NK-92 (cell line): Measurements from ENCODE around the gene PYGB.

Experiments used
- DNase-seq: peaks from one replicate; lab custom pipeline; 2025; ENCODE audit not compliant: unreplicated experiment; lab: John Stamatoyannopoulos, UW

The PYGB gene

DNA sequence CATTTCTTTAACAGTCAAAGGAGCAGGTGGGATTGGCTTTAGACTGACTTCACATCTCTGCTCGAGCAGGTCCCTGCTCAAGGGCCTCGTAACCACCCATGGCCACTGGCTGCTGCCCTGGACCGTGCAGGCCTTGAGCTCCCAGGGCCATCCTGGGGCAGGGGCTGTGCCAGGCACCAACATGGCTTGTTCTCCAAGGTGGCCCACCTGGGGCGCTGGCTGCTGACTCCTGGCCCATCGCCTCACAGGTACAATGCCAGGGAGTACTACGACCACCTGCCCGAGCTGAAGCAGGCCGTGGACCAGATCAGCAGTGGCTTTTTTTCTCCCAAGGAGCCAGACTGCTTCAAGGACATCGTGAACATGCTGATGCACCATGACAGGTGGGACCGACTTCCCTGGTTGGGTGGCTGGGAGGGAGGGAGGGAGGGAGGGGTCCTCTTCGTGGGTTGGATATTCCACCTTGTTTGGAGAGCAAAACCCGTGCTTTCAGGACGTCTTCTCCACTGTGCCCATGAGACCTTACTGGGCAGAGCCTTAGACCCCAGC, 46.1 kb downstream of the PYGB start:
- DNase-seq: no peak

DNA sequence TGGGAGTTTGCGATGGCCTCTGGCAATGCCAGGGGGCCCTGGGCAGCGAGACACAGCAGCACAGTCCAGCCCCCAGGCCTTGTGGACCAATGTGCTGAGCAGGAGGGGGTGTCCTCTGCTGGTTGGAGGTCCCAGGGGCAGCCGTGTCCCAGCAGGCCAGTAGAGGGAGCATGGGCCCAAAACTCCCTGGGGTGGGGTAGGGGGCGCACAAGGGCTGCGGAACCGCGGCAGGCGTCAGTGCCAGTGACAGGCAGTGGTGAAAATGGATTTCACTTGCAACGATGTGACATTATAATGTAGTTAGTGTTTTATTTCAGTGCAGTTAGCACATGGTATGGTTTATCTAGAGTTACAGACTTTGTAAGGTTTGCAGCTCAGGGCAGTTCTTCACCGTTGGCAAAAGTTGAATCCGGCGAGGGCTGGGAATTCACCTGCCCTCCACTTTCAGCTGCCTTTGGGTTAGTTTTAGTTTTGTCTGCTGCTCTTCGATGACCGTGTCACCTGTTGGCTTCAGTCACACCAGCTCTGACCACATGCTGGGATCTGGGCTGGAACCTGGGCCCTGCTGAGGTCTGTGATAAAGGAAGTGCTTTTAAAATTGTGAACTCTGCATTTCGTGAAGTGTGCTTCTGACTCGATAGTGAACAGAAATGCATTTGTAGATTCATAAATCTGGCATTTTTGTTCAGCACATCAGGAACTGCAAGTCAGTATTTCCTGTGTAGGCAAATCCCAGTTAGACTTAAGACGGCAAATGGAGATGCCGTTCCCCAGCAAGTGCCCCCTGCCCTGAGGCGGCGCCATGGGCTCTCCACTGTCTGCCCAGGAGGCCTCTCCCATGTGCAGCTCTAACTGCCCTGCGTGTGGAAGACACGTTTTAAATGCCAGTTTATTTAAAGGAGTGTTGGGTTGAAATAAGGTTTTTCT, 46.8 kb downstream of the PYGB start:
- no peak for DNase-seq

DNA sequence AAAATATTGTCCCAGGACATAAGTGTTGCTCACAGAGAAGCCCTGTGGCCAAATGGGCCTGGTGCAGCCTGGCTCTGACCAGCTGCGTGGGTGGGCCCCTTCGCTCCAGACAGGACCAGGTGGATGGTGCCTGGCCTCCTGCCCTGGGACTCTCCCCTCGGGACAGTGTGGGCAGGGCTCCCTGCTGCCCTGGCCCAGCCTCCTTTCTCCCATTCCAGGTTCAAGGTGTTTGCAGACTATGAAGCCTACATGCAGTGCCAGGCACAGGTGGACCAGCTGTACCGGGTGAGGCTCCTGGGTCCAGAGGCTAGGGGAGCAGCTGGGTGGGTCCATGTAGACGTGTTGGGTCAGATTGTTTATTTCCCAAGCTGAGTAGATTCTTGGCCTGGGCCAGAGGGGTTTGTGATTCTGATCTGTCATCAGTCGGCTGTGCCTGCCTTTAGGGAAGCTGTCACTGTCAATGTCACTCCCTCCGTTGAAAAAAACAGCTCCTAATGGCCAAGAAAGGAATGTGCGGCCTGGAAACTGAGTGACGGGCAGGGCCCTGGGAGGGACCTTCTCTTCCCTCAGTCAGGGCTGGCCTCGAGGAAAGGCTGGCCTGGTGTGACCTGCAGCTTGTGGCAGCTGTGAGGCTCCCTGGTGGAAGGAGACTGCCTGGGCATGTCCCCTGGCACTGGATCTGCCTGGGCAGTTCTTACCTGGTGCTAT, 47.7 kb downstream of the PYGB start:
- no peak for DNase-seq

DNA sequence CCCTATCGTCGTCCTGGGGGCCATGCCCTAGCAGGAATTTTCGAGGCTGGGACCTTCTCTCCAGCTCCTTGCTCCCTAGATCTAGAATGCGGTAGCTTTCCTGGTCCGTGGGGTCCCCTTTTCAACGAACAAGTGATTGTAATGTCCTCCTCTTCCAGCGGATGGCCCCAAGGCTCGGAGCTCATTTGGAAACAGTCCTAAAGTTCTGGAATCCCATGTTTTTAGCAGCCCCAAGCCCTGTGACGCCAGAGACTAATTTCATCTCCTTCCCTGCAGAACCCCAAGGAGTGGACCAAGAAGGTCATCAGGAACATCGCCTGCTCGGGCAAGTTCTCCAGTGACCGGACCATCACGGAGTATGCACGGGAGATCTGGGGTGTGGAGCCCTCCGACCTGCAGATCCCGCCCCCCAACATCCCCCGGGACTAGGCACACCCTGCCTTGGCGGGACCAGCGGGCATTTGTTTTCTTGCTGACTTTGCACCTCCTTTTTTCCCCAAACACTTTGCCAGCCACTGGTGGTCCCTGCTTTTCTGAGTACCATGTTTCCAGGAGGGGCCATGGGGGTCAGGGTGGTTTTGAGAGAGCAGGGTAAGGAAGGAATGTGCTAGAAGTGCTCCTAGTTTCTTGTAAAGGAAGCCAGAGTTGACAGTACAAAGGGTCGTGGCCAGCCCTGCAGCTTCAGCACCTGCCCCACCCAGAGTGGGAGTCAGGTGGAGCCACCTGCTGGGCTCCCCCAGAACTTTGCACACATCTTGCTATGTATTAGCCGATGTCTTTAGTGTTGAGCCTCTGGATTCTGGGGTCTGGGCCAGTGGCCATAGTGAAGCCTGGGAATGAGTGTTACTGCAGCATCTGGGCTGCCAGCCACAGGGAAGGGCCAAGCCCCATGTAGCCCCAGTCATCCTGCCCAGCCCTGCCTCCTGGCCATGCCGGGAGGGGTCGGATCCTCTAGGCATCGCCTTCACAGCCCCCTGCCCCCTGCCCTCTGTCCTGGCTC, 48.5 kb downstream of the PYGB start:
- DNase-seq: no peak

DNA sequence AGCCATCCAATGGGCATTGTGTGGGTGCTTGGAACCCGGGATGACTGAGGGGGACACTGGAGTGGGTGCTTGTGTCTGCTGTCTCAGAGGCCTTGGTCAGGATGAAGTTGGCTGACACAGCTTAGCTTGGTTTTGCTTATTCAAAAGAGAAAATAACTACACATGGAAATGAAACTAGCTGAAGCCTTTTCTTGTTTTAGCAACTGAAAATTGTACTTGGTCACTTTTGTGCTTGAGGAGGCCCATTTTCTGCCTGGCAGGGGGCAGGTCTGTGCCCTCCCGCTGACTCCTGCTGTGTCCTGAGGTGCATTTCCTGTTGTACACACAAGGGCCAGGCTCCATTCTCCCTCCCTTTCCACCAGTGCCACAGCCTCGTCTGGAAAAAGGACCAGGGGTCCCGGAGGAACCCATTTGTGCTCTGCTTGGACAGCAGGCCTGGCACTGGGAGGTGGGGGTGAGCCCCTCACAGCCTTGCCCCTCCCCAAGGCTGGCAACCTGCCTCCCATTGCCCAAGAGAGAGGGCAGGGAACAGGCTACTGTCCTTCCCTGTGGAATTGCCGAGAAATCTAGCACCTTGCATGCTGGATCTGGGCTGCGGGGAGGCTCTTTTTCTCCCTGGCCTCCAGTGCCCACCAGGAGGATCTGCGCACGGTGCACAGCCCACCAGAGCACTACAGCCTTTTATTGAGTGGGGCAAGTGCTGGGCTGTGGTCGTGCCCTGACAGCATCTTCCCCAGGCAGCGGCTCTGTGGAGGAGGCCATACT, 49.4 kb downstream of the PYGB start:
- no peak for DNase-seq

DNA sequence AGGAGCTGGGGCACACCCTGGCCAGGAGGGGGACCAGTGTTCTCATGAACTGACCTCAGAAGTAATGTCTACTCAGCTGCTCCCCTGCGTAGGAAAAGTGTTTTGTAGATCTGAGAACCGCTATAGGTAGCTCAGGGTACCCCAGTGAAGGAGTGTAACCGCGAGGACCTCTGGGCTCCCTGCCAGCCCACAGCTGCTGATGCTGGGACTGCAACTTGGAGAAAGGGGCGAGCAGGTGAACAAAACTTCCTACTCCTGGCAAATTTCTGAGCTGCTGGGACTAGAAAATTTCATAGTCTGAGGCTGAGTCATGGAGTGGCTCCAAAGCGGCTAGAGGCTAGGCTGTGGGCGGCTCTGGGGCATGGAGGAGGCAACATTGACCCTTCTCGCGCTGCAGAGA, 51.9 kb downstream of the PYGB start:
- DNase-seq: no peak

DNA sequence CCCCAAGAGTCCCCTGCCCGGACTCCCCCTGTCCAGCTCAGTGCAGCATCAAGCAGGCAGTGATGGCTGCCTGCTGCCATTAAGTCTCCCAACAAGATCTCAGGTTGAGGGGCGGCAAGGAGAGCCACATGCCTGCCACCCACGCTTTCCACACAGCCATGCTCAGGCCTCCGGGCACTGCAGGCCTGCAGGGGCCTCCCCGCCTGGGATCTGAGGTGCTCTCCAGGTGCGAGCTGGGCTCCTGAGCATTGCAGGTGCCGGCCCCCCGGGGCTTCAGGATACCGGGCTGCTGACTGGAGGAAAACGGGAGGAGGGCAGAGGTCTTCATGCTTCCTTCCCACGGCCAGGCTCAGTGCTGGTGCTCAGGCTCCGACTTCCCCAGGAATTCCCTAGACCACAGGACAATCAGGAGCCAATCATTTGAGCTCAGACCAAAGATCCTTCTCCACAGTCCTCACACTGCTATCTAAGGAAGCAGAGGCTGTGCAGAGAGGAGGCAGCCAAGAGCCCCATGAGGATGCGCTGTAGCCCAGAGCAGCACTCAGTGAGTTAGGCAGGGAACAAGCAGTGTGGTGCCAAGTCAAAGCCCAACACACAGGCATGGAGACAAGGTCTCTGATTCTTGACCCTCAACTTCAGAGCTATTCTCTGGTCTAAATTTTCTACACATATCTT, 52.7 kb downstream of the PYGB start:
- DNase-seq: no peak

DNA sequence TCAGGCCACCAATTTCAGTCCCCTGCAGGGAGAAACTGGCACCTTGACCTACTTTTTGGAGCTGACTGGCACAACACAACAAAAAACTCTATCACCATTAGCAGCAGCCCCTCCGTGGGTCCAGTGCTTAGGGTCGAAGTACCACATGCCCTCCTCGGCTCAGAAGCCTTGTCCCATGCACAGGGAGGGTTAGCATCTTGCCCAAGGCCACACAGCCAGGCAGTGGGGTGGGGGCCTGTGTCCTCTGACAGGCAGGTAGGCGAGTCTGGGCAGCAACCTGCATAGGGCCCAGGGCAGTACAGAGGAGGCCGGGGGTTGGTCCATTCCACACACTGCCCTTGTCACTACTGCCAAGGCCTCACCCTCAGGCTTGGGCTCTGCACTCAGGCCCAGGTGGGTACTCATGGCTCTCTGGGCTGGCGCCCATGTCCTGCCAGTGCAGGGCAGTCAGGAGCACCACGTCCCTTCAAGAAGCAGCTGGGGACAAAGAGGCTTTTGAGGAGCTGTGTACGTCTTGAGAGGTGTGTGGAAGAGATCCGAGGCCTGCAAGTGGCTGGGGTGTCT, 53.6 kb downstream of the PYGB start:
- DNase-seq: no peak

DNA sequence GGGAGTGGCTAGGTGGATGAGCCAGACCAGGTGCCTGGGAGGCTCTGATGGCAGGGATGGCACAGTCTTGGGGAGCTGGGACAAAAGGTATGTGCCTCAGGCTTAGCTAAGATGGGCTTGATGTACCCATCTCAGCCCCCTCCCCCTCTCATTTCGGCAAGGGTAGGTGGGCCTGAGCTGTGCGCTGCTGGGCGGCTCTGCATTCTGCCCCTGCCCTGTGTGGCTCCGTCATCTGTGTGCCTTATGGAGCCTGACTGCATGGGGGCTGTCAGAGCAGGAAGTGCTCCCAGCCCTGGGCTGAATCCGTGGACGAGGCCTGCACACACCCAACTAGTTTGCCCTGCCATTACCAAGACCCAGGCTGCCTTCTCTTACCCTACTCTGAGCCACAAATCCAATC, 54.7 kb downstream of the PYGB start:
- no peak for DNase-seq

DNA sequence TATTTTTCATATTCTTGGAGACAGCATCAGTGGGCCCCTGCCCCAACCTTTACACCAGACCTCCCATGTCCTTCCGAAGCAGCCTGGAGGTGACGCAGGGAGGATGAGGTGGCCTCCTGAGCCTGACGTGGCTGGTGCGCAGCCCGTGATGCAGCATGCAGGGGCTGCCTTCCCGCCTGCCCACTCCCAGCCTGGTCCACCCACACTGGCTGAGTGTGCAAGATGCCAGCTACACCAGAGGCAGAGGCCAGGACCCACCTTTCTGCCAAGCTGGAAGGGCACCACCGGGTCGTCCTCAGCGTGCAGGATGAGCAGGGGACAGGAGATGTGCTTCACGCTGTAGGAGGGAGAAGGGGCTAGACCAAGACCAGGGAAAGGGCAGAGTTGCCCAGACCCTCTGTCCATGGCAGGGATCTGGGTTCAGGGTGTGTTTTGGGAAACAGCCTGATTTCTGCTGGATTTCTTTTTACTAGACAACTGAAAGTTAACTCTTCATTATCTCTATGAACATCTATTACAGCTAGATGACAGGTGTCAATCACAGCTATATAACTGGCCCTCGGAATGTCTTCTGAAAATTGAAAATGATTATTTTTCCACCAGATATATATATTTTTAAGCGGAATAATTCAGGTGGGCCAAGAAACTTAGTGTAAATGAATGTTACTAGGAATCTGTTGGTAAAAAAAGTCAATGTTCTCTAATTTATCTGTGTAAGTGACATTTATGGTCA, 55.6 kb downstream of the PYGB start:
- DNase-seq: no peak

DNA sequence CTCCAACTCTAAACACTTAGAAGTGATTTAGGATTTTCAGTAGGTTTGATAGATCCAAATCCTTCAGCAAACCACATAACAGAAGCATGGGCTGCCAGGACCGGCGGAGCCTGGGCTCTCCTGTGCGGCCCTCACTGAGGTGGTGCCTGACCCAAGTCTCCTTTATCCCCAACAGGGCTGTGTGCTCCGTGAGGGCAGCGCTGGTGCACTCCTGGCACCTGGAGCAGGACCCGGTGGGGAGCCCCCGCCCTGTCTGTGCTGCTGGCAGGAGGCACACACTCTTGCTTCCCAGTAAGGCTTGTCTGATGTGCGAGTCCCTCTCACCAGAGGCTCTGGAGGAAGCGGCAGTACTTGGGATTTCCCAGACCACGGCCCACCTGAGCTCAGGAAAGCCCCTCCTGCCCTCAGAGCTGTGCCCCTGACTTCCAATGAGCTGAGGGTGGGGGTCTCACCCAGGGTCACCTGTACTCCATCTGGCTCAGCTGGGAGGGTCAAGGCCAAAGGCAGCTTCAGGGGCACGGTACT, 56.2 kb downstream of the PYGB start:
- DNase-seq: no peak

DNA sequence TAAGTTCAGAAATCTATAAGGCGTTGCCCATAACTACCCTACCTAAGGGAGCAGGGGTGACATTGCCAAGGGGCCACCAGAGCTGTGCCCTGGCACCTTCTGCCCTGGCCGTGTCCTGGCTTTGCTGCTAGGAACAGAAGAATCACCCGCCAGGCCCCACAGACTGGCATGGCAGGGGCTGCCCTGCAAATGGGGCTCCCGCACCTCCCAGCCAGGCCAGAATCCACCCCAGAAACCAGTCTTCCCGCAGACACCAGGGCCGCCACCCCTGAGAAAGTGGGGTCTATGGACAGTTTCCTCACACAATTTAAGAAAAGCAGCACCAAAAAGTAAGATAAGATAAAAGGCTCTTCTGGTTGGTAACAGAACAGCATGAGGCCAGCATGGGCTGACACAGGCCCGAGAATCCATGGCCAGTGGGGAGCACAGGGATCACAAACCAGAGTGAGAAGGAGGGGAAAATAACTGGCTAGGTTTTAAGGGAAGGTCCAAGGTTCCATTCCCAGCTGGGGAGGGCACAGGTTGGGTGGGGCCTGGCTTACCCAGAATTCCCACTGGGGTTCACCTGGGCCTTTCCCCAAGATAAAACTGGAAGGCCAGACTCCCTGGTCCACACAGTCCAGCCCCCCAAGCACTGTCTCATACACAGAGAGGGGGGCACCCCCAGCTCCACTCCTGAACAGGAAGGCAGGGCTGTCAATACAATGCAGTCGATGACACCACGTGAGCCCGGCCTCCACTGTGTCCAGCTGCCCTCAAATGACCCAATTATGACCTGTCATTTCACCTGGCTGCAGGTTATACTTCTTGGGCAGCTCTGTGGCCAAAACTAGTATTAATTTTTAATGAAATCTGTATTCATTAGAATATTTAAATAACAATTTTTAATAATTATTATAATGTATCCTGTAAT, 59.4 kb downstream of the PYGB start:
- no peak for DNase-seq

DNA sequence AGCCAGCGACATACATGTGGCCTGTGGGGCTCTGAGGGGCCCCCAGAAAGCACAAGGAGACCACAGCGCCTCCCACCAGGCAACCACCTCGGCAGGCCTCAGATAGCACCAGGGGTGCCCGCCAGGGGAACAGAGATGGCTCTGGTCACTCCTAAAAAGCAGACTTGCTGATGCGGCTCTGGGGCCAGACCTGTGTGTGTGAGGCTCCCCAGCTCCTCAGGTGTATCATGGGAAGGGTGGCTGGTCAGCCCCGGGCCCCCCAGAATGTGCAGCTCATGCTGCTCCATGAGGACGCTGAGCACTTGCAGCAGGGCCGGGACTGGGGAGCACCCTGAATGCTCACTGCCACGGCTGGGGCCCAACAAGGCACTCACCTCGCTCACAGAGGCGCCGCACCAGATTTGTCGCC, 60.2 kb downstream of the PYGB start:
- no peak for DNase-seq

DNA sequence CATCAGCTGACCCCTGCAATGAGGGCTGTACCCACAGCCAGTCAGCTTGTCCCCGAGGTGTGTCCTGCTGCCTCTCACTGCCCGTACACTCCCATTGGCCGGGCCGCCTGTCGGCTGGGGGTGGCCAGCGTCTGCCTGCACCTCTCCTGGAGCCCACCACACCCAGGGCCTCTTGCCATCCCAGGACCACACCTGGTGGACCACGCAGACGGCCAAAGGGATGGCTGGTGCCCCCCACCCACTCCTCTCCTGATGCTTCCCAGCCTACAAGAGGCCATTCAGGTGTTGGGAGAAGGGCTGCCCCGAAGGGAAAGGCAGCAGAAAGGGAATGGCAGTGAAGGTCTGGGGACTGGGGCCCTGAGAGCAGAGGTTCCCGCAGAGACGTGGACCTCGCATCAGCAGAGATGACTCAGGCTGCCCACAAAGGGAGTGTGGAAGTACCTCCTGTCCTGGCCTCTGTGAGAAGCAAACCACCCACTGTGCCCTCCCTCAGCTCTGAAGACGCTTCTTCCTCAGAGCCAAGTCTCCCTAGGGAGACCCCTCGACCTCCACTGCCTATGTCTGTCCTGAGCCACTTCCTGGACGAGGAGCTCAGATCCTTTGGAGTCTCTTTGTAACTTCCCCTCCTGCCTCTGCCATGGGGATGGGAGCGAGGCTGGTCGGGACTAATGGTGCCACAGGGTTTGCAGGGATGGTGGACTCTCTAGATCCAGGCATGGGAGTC, 60.9 kb downstream of the PYGB start:
- no peak for DNase-seq

DNA sequence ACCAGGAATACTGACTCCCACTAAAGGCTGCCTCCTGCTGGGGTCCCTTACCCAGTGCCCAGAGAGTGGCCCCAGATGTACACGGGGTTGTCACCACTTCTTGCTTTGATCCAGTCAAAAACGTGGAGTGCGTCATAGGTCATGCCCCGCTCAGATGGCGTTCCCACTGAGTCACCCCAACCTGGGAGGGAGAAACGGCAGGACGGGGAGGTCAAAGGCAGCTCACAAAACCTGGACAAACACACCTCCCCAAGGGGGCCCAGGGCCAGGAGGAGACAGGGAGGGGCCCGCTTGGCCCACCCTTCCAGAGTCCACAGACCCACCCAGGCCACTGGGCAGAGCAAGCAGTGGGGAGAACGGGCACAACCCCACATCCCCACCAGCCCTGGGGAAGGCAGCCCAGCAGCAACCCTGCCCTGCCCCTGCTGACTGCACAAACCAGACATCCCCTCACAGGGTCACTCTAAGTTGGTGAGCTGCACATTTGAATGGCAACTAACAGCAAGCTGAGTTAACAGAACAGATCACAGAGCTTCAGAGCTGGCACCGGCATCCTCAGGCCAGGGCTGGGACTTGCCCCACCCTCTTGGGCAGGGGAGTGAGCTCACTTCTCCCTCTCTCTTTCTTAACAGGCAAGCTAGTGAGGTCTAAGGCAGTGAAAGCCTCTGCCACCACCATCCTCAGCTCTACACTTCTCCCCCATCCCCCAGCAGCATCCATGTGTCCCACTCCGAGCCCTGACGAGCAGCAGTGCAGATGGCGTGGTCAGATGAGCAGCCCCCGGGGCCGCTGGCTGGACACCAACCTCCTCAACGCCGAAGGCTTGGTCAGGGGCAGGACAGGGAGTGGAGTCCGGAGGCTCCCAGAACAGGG, 61.7 kb downstream of the PYGB start:
- no peak for DNase-seq
